Activated CD4-positive, alpha-beta T cell treated with anti-CD3 and anti-CD28 coated beads, Interleukin-2, amount 50 U/mL, for 4 hours (primary cell): ENCODE results near the gene EYS.
"Not testable (repeated sequence)": the region's sequence is repeated elsewhere in the genome, so short reads cannot be mapped to it uniquely, and the experiment has no call there.

Experiments used
- DNase-seq, 2 experiments: peaks; one replicate each; pipeline ENCODE4 v3.0.0-alpha.2; 2020

Gene EYS

DNA sequence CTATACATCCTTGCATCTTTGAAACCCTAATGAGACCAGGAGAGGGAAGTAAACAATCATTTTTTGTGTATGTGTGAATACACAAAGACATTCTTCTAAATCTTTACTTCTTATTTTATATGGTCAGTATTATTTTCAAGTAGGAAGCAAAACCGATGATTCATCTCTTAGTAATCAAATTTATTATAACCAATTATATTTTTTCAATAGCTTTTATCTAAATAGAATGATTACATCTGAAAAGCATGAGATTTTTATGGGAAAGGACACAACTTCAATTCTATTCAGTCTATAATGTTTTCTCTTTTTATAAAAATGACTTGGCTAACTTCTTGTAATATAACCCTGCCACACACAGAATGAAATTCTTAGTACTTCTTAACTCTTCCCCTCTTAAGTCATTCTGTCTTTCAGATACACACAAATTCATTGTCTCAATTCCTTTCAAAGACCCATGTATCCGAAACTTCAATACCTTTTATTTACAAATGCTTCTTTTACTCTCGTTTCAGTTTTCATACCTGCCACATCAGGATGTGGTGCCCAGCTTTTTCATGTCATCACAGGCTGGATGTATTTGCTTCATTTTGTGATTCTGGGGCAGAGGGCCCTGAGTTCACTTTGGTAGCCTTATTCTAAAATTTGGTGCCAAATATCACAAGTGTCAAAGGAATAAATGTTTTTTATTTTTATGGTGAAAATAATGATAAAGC lies 1844.4 kb downstream of the EYS start:
- DNase-seq = no peak

DNA sequence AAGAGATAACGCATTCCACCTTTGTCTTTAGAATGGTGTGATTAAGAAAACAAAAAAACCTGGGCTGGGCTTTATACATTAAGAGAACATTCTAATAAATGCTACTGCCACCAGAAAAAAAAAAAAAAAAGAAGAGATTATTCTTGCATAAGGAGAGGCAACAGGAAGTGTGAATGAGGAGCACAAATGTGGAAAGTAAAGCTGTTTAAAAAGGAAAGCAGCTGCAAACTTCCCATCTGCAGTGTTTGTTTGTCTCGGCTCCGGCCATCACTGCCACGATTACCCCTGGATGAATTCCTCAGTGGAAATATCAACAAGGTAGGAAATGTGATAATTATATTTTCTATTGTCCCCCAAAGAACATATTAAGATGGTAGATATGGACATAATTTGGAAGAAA lies 1847.5 kb downstream of the EYS start:
- DNase-seq = no peak

GRCh38 chr6:63858691-63859090 lies 1848.3 kb downstream of the EYS start:
- no peak for DNase-seq

GRCh38 chr6:63856271-63856670 lies 1850.8 kb downstream of the EYS start:
- no peak for DNase-seq

DNA sequence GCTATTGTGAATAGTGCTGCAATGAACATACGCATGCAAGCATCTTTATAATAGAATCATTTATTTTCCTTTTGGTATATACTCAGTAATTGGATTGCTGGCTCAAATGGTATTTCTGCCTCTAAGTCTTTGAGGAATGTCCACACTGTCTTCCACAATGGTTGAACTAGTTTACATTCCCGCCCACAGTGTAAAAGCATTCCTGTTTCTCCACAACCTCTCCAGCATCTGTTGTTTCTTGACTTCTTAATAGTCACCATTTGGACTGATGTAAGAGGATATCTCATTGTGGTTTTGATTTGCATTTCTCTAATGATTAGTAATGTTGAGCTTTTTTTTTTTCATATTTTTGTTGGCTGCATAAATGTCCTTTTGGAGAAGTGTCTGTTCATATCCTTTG lies 1862.7 kb downstream of the EYS start:
- DNase-seq = no peak

GRCh38 chr6:63839485-63839884 lies 1867.5 kb downstream of the EYS start:
- DNase-seq = no peak

DNA sequence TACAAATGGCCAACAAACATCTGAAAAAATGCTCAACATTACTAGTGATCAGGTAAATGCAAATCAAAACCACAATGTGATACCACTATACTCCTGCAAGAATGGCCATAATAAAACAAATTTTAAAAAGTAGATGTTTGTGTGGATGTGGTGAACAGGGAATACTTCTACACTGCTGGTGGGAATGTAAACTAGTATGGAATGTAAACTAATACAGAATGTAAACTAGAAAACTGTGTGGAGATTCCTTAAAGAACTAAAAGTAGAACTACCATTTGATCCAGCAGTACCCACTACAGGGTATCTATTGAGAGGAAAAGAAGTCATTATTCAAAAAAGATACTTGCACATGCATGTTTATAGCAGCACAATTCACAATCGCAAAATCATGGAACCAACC lies 1878.3 kb downstream of the EYS start:
- not testable (repeated sequence) for DNase-seq

- DNase-seq = no peak
Measured at GRCh38 chr6:63824722-63825121, 1882.3 kb downstream of the EYS start.

- no peak for DNase-seq
Measured at GRCh38 chr6:63821442-63821841, 1885.6 kb downstream of the EYS start.

- DNase-seq = no peak
Measured at GRCh38 chr6:63819831-63820230, 1887.2 kb downstream of the EYS start.

GRCh38 chr6:63817492-63818050 lies 1889.5 kb downstream of the EYS start:
- no peak for DNase-seq

DNA sequence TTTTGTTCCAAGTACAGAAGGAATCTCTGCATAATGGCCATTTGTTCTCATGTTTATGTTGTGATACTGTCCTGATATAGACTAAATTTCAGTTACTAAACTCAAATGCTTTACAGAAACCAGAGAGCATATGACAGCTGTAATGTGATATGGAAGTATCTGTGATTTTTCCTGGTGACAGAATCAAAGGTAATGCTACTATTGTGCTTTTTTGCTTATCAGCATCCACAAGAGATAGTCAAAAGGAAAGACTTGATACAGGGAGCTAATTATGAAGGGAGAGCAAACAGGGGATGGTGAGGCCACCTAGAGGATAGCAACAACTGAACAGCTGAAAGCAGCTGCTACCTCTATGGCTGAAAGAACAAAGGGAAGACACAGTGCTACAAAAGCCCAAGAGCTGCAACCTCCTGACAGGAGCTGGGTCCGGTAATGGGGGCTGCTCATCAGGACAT lies 1890.0 kb downstream of the EYS start:
- DNase-seq = no peak

GRCh38 chr6:63816401-63816981 lies 1890.5 kb downstream of the EYS start:
- DNase-seq = no peak

DNA sequence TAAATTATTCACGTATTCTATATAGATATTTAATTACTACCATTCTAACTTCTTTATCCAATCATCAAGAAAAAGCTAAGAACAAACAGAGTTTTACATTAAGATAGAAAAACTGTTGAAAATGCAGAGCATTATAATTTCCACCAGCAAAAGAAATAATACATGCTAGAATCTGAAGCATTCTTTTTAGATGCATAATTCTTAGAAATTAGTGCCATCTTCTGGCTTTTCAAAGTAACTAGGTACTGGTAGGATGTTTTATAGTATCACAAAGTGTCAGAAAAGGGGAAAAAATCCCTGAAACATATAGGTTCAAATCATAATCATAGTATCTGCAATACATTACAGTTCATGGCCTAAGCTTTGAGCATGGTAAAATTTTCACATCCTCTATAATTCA lies 1892.6 kb downstream of the EYS start:
- DNase-seq = no peak

DNA sequence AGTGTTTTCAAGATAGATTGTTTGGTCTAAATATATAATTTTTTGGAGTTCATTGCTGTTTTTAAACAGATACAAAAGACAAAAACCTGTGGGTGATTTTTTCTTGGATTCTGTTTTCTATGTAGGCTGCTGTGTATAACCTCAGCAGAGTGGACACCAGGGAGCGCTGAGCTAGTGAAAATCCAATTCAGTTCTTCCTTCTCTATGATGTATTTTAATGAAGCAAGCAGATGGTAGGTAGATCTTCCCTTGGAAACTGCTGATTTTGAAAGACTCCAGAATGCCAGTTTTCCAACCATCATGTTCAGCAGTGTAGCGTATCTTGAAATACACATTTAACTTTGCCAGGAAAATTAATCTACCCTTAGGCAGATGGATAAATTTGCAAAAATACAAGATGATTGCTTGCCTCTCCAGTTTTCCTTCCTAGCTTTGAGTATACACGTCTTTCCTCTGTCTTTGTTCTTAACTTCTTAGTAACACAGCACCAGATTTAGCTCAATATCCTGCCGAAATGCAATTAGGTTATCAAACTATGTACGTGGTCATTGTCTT lies 1893.4 kb downstream of the EYS start:
- DNase-seq = no peak

DNA sequence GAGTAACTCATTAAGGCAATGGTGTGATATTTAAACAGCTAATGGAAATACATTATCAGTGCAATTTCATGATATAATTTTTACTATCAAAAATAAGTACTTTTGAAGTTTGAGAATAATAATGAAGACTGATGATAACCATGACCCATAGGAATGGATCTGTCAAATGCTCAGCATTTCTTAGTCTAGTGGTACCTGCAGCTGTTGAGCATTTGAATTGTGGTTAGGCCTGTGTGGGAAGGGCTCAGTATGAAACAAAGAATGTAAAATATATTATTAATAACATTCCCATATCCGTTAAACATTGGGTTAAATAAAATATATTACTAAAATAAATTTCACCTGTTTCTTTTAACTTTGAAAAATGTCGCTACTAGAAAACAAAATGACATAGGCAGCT lies 1898.5 kb downstream of the EYS start:
- no peak for DNase-seq

- DNase-seq = no peak
Measured at GRCh38 chr6:63807056-63807455, 1900.0 kb downstream of the EYS start.

- DNase-seq = no peak
Measured at GRCh38 chr6:63806573-63806913, 1900.5 kb downstream of the EYS start.

DNA sequence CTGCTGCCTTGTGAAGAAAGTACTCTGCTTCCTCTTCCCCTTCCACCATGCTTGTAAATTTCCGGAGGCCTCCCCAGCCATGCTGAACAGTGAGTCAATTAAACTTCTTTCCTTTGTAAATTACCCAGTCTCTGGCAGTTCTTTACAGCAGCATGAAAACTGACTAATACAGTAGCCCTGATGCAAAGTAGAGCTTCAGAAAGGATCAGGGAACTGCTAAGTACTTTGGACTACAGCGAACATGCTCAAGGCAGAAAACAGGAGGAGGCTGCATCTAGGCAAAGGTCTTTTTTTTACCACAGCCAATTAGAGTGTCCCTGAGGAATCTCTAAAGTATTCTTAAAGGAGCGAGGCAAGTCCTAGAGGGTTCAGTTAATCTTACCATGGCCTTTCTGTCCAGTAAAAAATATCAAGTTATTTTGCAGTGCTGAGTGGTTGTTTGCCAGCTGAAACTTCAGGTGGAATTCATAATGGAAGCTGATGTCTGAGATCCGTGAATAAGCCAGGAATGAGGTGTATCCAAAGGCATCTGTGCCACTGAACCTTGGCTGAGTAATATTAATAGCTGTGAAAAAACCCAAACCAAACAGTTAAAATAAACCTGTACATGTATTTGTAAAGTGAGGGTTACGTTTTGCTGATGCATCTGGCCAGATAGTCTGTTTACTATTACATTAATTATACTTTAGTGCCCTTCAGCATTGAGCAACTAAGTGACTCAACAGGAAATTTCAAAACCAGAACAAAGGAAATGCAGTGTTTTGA lies 1901.0 kb downstream of the EYS start:
- no peak for DNase-seq

GRCh38 chr6:63805345-63805744 lies 1901.7 kb downstream of the EYS start:
- no peak for DNase-seq

DNA sequence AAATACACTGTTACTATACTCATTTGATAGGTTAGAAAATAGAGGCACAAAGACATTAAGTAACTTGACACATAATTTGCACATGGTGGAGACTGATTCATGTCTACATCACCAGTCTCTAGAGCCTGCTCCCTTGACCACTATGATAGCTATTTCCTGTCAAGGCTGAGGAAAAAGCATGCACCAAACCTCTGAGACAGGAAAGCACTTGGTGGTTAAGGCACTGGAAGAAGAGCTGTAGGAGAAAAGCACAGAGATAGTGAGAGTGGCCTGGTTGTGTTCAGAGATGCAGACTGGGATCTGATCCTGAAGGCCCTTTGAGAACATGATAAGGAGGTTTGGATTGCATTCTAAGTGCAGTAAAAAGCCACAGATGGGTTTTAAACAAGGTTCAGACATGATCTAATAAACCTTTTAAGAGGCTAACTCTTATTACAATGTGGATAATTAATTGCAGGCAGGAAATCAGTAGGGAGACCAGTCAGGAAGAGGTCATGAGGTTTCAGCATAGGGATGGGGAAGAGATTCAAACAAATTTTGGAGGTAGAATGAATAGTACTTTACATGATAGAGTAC lies 1902.6 kb downstream of the EYS start:
- no peak for DNase-seq

DNA sequence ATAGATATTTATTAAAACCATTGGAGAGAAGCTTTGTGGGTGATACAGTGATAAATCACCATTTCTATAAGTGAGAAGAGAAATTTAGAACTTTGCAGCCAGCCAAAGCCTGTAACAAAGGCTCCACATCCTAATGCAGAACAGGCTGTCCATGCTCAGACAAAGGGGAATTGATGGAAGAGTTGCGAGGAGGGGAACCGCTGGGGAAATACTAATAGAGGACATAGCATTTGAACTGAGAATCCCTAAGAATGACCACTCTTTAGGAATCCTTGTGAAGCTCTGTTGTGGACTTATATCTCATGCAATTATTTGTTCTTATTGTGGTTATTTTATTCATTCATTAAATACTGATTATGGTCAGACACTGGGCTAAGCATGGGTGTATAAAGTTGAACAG lies 1903.7 kb downstream of the EYS start:
- DNase-seq = no peak

DNA sequence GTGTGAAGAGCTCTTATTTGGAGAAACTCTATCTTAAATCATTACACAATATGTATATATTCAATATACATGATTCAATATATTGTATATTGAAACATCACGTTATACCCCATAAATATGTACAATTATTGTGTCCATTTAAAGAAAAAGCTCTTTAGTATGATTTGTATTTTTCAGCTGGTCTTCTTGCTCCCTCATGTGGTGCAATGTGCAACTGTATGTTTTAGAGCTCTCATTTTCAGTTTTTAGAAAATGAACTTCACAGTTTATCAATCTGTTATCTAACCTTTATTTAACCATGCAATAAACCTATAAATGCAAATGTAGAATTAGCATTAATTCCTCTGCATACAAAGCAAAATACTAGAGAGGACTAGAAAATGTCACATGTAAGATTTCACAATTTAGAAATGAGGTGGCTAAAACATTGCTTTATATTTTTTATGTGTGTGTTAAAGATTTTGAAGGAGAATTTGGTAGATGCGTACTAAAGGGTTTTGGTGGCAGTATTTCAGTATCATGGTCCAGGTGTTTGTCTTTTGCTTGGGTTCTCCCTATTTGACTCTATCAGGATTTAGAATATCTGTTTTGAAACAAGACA lies 1904.3 kb downstream of the EYS start:
- DNase-seq = no peak
